ENCODE results near the gene MCM6. TPM values are rescaled to one million over a fixed set of nuclear protein-coding genes. Genes with fewer than 3 reads are reported as not detected.
"Not testable (repeated sequence)": the region's sequence is repeated elsewhere in the genome, so short reads cannot be mapped to it uniquely, and the experiment has no call there.

The MCM6 gene
- polyA plus RNA-seq (ENCODE audit: insufficient read length in 4 of 4): 10 to 100 TPM; 58.1 to 69.4 (median 64.1) TPM

GRCh38 chr2:135876066-135876711 is at the start of gene MCM6:
Gene MCM6, minus strand, starts transcription at chr2:135876443. Its CDS starts 78 bp downstream, at chr2:135876365.
- peak; percentile 93 to 98 (median 96) for DNase-seq (ENCODE audit: low read depth in 4 of 4, low spot score in 3 of 4)

DNA sequence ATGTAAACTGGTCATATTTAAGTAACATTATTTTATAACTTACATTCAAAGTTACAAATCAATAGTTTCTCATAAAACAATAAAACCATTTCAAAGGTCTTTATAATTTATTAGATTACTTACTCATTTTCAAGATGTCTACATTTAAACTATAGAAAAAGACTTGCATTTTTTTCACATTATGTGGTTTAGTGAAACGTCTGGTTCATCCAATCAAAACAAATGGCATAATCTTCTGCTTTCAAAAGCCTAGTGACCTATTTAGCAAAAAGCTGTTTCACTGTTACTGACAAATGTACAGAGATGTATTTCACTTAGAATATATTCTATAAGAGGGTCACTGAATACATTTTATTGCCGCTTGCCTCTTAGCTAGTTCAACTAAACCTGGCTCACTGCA is 49.3 kb upstream of the MCM6 start:
- DNase-seq (ENCODE audit: low read depth in 4 of 4, low spot score in 3 of 4): no peak

DNA sequence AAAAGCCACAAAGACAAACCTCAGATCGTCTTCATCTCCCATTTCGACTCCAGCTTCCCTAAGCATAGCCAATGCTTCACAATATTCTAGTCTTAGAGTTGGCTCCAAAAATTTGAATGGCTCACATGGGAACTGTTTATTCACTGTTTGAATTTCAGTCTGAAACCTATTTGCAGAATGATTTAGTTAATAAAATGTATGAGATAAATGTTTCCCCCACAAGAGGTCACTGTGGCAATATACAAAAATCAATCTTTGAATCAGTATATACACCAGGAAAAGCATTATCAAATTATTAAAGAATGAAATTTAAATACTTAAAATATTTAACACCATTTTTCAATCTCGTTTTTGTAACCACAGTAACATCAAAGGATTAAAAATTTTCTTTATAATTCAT is 40.0 kb upstream of the MCM6 start:
- peak in 3 of 4 donors; percentile 7 to 44 (median 24) for DNase-seq (ENCODE audit: low read depth in 4 of 4, low spot score in 3 of 4)

- DNase-seq (ENCODE audit: low read depth in 4 of 4, low spot score in 3 of 4): no peak
Observed at GRCh38 chr2:135914485-135914884, 38.2 kb upstream of the MCM6 start.

GRCh38 chr2:135913727-135914365 is 37.6 kb upstream of the MCM6 start:
- peak; percentile 17 to 42 (median 36) for DNase-seq (ENCODE audit: low read depth in 4 of 4, low spot score in 3 of 4)

DNA sequence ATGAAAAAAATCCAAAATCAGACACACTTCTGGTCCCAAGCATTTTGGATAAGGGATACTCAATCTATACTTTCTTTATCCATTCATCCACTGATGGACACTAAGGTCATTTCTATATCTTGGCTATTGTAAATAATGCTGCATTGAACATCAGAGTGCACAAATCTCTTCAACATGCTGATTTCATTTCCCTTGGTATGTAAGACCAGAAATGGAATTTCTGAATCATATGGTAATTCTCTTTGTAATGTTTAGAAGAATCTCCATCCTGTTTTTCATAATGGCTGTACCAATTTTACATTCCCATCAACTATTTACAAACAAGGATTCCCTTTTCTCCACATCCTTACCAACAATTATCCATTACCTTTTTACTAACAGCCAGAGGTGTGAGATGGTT is 33.7 kb upstream of the MCM6 start:
- no peak for DNase-seq (ENCODE audit: low read depth in 4 of 4, low spot score in 3 of 4)

GRCh38 chr2:135905679-135906078 is 29.4 kb upstream of the MCM6 start:
- DNase-seq (ENCODE audit: low read depth in 4 of 4, low spot score in 3 of 4): no peak

DNA sequence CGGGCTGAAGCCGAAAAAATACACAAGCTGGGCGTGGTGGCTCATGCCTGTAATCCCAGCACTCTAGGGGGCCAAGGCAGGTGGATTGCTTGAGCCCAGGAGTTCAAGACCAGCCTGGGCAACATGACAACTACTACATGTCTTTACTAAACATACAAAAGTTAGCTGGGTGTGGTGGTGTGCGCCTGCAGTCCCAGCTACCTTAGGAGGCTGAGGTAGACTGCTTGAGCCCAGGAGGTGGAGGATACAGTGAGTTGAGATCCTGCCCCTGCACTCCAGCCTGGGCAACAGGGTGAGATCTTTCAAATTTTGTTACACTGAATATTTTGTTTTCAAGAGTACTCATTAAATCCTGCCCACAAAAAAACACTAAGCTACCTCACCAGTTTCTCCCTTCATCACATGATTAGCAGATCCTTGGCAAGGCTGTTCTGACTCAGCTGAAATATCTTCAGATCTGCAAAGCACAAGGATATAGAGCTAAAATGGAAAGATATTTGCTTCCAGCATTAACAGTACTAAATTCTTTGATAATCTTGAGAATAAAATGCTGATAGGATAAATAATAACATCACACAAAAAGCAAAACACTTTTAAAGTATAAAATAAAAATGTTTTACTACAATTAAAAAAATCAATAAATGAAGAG is 28.2 kb upstream of the MCM6 start:
- no peak for DNase-seq (ENCODE audit: low read depth in 4 of 4, low spot score in 3 of 4)

DNA sequence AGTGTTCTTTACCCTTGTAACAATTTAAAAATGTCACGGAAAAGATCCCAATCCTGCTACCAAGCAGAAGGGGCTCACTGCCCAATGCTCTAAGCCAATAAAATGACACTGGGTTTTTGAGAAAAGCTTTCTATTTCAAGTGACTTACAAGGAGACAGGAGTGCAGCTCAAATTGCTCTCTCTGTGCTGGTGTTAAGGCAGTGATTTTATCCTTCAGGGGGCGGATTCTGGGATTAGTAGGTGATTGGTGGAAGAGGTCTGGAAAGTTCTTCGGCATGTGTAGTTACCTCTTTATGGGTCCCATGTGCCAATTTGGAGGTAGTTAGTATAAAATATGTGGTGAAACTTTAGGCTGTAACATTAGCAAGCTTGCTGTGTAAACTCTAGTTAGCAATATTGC is 27.4 kb upstream of the MCM6 start:
- DNase-seq (ENCODE audit: low read depth in 4 of 4, low spot score in 3 of 4): no peak

- DNase-seq (ENCODE audit: low read depth in 4 of 4, low spot score in 3 of 4): no peak
Observed at GRCh38 chr2:135899567-135899966, 23.3 kb upstream of the MCM6 start.

DNA sequence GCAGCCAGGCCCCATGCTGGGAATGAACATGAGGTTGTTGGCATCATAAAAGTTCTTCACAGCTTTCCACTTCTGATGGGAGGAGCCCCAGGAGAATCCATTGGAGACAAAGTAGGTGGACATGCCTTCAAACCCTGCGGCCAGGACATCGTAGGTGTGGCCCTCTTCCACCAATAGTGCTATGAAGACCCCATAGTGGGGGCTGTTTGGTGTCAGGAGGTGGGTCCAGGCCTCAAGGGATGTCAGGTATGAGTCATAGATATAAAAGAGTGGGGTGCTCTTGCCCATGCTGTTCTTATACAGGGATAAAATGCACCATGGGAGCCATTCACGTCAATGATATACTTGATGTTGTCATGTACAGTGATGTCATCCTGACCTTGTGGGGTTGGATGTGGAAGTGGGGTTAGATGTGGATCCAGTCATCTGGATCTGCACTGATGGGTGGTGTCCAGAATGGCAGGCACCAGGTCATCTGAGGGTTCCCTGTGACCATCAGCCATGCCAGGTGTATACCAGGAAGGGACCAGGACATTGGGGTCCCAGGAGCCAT is 22.1 kb upstream of the MCM6 start:
- DNase-seq (ENCODE audit: low read depth in 4 of 4, low spot score in 3 of 4): no peak

DNA sequence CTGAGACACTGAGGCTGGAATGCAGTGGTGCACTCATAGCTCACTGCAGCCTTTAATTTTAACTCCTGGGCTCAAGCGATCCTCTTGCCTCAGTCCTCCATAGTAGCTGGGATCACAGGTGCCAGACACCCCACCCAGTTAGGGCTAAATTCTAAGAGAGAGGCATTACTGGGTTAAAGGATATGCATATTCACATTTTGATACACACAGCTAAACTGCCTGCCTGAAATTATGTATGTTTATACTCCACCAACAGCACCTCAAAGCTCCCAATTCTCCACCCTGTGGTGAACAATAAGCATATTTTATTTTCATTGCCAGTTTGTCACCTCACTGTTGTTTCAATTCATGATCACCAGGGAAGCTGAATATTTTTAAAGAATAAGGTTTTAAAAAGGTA is 18.7 kb upstream of the MCM6 start:
- DNase-seq (ENCODE audit: low read depth in 4 of 4, low spot score in 3 of 4): no peak

- DNase-seq (ENCODE audit: low read depth in 4 of 4, low spot score in 3 of 4): no peak
Observed at GRCh38 chr2:135893374-135893794, 17.1 kb upstream of the MCM6 start.

DNA sequence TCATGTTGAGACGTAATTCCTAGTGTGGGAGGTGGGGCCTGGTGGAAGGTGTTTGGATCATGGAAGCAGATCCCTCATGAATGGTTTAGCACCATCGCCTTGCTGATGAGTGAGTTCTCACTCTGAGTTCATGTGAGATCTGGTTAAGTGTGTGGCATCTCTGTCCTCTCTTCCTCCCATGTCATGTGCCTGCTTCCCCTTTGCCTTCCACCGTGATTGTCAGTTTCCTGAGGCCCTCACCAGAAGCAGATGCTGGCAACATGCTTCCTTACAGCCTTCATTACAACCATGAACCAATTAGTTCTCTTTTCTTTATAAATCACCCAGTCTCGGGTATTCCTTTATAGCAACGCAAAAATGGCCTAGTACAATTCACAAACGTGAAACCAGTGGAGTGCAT is 14.6 kb upstream of the MCM6 start:
- no peak for DNase-seq (ENCODE audit: low read depth in 4 of 4, low spot score in 3 of 4)

DNA sequence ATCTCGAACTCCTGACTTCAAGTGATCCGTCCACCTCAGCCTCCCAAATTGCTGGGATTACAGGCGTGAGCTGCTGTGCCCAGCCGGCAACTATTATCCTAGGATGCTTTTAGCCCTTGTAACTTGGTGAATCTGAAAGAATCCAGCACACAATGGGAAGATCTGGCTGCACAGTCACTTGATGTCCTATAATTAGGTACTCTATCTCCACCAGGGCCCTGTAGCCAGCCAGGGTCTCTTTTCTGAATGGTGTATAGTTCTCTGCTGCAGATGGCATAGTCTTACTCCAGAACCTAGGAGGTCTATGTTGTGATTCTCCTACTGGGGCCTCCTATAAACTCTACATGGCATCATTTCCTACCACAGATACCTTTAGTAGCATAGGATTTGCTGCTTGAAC is 13.9 kb upstream of the MCM6 start:
- no peak for DNase-seq (ENCODE audit: low read depth in 4 of 4, low spot score in 3 of 4)

GRCh38 chr2:135888587-135888986 is 12.3 kb upstream of the MCM6 start:
- not testable (repeated sequence) for DNase-seq (ENCODE audit: low read depth in 4 of 4, low spot score in 3 of 4)

DNA sequence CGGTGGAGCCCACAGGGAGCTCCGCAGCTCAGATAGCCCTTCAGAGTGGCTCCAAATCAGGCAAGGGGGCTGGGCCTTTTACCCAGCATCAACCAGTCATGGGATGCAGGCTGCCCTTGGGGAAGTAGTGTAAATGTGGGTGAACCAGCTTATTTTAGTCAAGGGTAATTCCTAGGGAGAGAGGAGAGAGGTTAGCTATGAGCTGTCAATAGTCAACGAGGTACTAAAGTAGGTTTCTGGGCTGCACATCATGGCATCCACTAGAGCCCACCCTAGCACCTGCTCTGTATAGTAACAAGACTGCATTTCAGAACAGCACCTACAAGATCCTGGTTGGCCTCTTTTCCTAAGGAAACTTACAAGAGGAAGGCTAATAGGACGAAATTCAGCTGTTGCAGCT is 9.5 kb upstream of the MCM6 start:
- DNase-seq (ENCODE audit: low read depth in 4 of 4, low spot score in 3 of 4): no peak

DNA sequence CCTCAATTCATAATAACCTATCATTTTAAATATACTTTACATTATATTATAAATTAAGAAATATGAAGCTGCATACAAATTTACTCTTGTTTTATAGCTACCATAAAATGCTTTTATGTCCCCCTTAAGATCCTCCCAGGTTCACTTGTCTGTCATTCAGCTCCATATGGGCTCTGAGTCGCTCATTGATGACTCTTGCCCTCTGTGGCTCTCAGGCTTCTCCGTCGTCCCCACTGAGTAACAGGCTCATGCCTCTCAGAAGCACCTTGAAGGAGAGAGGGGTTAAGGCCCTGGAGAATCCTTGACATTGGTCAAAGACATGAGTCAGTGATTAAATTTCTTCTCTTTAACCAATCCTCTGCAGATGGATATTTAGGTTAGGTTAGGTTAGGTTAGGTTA is 6.2 kb upstream of the MCM6 start:
- no peak for DNase-seq (ENCODE audit: low read depth in 4 of 4, low spot score in 3 of 4)

DNA sequence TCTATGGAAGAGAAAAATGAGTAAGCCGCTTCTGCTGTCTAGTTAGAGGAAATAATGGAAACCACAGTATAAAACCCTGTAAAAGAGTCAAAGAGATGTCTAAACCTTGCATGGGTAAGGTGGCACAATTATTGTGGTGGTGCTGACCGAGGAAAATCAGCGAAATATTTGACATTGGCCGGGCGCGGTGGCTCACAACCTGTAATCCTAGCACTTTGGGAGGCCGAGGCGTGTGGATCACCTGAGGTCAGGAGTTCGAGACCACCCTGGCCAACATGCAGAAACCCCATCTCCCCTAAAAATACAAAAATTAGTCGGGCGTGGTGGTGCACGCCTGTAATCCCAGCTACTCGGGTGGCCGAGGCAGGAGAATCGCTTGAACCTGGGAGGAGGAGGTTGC is 527 bp upstream of the MCM6 start:
- not testable (repeated sequence) for DNase-seq (ENCODE audit: low read depth in 4 of 4, low spot score in 3 of 4)

DNA sequence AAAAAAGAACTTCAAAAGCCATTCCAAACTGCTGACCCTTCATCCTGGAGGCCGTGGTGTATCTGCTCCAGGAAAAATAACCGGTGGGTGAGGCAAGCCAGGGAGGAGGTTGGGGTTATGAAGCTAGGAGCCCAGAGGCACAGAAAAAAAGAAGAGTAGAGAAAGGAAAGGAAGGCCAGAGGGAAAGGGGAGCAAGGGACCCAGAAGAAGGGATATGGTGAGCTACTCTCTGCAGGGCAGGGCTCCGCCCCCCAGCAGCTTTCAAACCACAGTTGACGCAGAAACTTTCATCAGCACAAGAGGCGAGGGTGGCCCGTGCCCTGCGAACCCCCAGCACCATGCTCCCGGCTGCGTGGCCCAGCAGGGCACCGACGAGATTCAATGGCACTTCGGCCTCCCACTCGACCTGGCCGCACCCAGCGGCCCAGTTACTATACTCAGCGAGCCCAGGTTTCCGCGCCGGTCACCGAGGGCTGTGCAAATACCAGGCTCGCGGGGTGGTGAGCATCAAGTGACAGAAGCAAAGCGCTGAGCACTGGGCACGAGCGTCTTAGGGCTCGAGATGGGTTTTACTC is 665 bp downstream of the MCM6 start:
- DNase-seq (ENCODE audit: low read depth in 4 of 4, low spot score in 3 of 4): peak in 2 of 4 donors; percentile 14 to 41

GRCh38 chr2:135874777-135875365 is 1.4 kb downstream of the MCM6 start:
- DNase-seq (ENCODE audit: low read depth in 4 of 4, low spot score in 3 of 4): no peak

Data from right renal pelvis (tissue), 4 donors.